ENCODE data around the gene EHMT1. TPM values are rescaled to one million over a fixed set of nuclear protein-coding genes. Genes with fewer than 3 reads are reported as not detected.
"Not testable (repeated sequence)": the region's sequence is repeated elsewhere in the genome, so short reads cannot be mapped to it uniquely, and the experiment has no call there.

Gene EHMT1
- total RNA-seq, 4 donors from 2014 or later = 77.2 to 300 (median 161) TPM

DNA sequence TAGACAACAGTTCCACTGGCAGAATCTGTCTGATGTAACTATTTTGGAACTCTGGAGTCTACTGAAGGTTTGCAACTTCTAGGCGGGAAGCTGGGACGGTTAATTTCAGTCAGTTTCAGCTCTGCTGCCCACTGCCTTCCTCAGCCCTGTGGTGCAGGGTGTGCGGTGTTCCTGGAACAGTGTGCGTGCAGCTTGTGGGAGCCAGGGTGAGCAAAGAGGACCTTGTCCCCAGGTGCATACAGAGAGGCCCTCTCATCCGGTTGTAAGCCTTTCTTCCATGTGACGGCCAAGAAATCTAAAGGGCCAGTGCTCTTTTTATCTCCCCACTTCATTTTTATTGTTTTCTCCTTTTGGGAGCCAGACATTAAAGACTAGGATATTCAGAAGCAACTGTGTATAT is 114.6 kb downstream of the EHMT1 start:
- DNase-seq = no peak
- Histone ChIP-seq H3K4me1 (no peaks in the 10 kb centered on the region), H3K27ac (no peak overlapping the region), H3K9me3 (no peaks in the 10 kb centered on the region), H3K4me3 (no peak overlapping the region), H3K36me3 (peaks cover 0 to 68% (median 0%) of the 10 kb centered on the region in 3 donors), H3K27me3 (no peaks in the 10 kb centered on the region)
- no peak for TF ChIP-seq POLR2A (IDR thresholded peaks at IDR 0.05)
- TF ChIP-seq, protein P1, sequence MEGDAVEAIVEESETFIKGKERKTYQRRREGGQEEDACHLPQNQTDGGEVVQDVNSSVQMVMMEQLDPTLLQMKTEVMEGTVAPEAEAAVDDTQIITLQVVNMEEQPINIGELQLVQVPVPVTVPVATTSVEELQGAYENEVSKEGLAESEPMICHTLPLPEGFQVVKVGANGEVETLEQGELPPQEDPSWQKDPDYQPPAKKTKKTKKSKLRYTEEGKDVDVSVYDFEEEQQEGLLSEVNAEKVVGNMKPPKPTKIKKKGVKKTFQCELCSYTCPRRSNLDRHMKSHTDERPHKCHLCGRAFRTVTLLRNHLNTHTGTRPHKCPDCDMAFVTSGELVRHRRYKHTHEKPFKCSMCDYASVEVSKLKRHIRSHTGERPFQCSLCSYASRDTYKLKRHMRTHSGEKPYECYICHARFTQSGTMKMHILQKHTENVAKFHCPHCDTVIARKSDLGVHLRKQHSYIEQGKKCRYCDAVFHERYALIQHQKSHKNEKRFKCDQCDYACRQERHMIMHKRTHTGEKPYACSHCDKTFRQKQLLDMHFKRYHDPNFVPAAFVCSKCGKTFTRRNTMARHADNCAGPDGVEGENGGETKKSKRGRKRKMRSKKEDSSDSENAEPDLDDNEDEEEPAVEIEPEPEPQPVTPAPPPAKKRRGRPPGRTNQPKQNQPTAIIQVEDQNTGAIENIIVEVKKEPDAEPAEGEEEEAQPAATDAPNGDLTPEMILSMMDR (IDR thresholded peaks at IDR 0.05) = no peak

DNA sequence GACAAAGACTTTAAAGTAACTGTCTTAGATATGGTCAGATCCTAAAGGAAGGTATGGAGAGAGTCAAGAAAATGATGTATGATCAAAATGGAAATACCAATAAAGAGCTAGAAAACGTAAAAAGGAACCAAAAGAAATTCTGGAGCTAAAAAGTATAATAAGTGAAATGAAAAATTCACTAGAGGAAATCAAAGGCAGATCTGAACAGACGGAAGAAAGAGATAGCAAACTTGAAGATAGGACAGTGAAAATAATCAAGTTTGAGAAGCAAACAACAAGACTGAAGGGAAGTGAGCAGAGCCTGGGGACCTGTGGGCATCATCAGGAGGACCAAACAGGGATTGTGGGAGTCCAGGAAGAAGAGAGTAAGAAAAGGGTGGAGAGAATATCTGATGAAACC is 115.4 kb downstream of the EHMT1 start:
- DNase-seq = no peak
- H3K4me3 ChIP-seq = no peak overlapping the region
- no peak overlapping the region for H3K27ac ChIP-seq
- H3K4me1 ChIP-seq = peaks cover 0 to 4% (median 0%) of the 10 kb centered on the region in 4 donors
- no peaks in the 10 kb centered on the region for H3K9me3 ChIP-seq
- H3K36me3 ChIP-seq = peaks cover 0 to 61% (median 0%) of the 10 kb centered on the region in 3 donors
- H3K27me3 ChIP-seq = no peaks in the 10 kb centered on the region
- no peak for TF ChIP-seq POLR2A (IDR thresholded peaks at IDR 0.05)
- TF ChIP-seq, protein P1 (IDR thresholded peaks at IDR 0.05) = no peak

DNA sequence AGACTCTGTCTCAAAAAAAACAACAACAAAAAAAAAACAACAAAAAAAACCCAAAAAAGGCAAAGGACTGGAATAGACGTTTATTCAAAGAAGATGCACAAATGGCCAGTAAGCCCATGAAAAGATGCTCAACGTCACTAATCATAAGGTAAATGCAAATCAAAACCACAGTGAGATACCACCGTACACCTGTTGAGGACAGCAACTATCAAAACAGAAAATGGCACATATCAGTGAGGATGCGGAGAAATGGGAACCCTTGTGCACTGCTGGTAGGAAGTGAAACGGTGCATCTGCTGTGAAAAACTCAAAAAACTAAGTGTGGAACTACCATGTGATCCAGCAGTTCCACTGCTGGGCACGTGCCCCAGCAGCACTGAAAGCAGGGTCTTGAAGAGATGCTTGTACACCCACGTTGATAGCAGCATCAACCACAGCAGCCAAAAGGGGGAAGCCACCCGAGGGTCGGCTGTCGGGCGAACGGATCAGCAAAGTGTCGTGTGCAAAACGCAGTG is 119.4 kb downstream of the EHMT1 start:
- Histone ChIP-seq H3K27ac (peak overlapping the region in 2 of 4 donors; percentile 41 to 69), H3K36me3 (peaks cover 0 to 30% (median 0%) of the 10 kb centered on the region in 3 donors)
- not testable (repeated sequence) for H3K27me3 ChIP-seq, H3K4me1 ChIP-seq, H3K4me3 ChIP-seq, H3K9me3 ChIP-seq
- DNase-seq = peak in 1 of 3 donors; percentile 48

DNA sequence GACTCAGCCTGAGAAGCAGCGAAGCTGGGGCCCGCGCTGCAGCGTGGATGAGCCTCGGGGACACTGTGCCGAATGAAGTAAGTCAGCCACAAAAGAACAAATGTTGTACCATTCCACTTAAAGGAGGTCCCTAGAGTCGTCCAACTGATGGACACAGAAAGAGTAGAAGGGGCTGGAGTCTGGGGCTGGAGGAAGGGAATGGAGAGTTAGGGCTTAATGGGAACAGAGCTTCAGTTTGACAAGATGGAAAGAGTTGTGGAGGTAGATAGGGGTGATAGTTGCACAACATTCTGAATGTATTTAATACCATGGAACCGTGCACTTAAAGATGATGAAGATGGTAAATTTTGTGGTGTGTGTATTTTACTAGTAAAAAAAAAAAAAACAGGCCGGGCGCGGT is 119.9 kb downstream of the EHMT1 start:
- TF ChIP-seq POLR2A (IDR thresholded peaks at IDR 0.05) = no peak
- TF ChIP-seq, protein P1 (IDR thresholded peaks at IDR 0.05) = no peak
- H3K36me3 ChIP-seq = peaks cover 0 to 30% (median 0%) of the 10 kb centered on the region in 3 donors
- H3K4me1 ChIP-seq = peaks cover 0 to 7% (median 2%) of the 10 kb centered on the region in 4 donors
- peak overlapping the region in 1 of 4 donors; percentile 69 for H3K27ac ChIP-seq
- H3K9me3 ChIP-seq = no peaks in the 10 kb centered on the region
- no peak for DNase-seq
- H3K27me3 ChIP-seq = no peaks in the 10 kb centered on the region
- H3K4me3 ChIP-seq = no peak overlapping the region

DNA sequence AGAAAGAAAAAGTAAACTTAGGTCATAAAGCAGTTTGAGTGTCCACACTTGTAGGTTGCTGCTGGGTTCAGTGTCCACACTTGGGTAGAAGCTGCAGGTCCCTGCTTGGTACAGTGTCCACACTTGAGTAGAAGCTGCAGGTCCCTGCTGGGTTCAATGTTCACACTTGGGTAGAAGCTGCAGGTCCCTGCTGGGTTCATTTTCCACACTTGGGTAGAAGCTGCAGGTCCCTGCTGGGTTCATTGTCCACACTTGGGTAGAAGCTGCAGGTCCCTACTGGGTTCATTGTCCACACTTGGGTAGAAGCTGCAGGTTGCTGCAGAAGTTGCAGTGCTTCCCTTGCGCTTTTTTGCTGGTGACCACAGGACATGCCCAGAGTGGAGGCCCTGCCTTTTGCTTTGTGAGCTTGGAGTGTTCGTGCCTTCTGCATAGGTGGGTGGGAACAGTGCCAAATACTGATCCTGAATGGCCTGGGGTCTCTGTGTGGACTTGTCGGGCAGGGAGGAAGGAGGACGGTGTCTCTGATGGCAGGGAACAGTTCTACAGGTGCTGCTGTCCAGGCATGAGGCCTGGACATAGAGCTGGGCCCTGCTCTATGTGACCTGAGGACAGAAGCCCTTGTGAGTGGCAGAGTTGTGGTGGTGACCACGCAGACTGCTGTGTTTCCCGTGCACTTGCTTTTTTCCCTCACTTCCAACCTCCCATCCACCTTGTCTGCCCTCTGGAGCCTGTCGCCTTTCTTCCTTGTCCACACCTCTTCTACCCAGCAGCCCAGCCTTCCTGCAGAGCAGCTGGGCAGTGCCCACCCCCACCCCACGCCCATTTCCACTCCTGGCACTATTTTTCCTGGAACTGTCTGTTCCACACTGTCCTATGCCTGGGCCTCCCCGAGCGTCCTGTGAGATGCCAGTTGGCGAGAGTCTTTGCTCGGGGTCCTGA is 120.8 kb downstream of the EHMT1 start:
- H3K4me1 ChIP-seq = peaks cover 0 to 7% (median 2%) of the 10 kb centered on the region in 4 donors
- H3K27me3 ChIP-seq = no peaks in the 10 kb centered on the region
- no peak overlapping the region for H3K4me3 ChIP-seq
- no peaks in the 10 kb centered on the region for H3K9me3 ChIP-seq
- DNase-seq = peak in 1 of 3 donors; percentile 23
- TF ChIP-seq, protein P1 (IDR thresholded peaks at IDR 0.05) = no peak
- TF ChIP-seq POLR2A (IDR thresholded peaks at IDR 0.05) = no peak
- H3K36me3 ChIP-seq = peaks cover 0 to 30% (median 0%) of the 10 kb centered on the region in 3 donors
- H3K27ac ChIP-seq = peak overlapping the region in 1 of 4 donors; percentile 69

DNA sequence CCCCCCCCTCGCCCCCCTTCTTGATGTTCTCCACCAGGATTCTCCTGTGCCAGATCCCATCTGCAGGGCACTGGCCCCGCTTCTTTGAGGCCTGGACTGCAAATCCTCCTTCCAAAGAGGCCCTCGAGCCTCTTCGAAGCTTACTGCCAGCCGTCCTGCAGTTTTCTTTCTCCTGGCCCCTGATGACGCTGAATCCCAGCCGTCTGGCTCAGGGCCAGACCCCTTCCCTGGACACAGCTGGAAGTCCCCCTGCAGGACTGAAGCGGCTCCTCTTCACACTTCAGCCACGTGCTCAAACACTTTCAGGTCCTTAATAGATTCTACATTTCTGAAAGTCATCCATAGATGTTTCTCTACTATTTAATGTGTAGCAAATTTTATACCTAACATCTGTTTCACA is 121.5 kb downstream of the EHMT1 start:
- peak in 1 of 3 donors; percentile 44 for DNase-seq
- H3K27ac ChIP-seq = no peak overlapping the region
- peaks cover 0 to 36% (median 0%) of the 10 kb centered on the region in 3 donors for H3K36me3 ChIP-seq

More for the DNA sequence above, 121.5 kb downstream of the EHMT1 start:
- H3K4me1 ChIP-seq = peaks cover 0 to 7% (median 2%) of the 10 kb centered on the region in 4 donors
- H3K4me3 ChIP-seq = no peak overlapping the region
- no peak for TF ChIP-seq POLR2A (IDR thresholded peaks at IDR 0.05)
- TF ChIP-seq, protein P1 (IDR thresholded peaks at IDR 0.05) = no peak
- no peaks in the 10 kb centered on the region for H3K27me3 ChIP-seq
- no peaks in the 10 kb centered on the region for H3K9me3 ChIP-seq

Measured in Peyer's patch (tissue), 4 donors.